MCF 10A (cell line): ENCODE data around the gene RAP1GAP2. TPM values are rescaled to one million over a fixed set of nuclear protein-coding genes. Genes with fewer than 3 reads are reported as not detected.
A peak's percentile ranks its signal among the peaks of the same experiment; 100 is the strongest.

Experiments used
- BruUV-seq: library from RNA; stranded (reverse); fragments of 400-500 nt; replicated peaks from 2 replicates; lab custom pipeline; 2021; lab: Mats Ljungman, UMichigan
- CTCF ChIA-PET: fragments of 300-600 bp; sonication (Branson Sonifier 250); formaldehyde crosslinking; extraction: SDS; loops from one replicate; lab custom pipeline; 2021; ENCODE audit warnings: antibody characterized with exemption, inconsistent platforms; lab: Yijun Ruan, JAX
- POLR2A ChIA-PET: fragments of 300-600, 350-650 bp; sonication (Branson Sonifier 250); formaldehyde crosslinking; extraction: SDS; loops from one replicate; lab custom pipeline; 2020; ENCODE audit warnings: antibody characterized with exemption, inconsistent platforms; lab: Yijun Ruan, JAX
- DNase-seq: peaks from one replicate; pipeline ENCODE4 v3.0.0-alpha.2; 2018; ENCODE audit not compliant: unreplicated experiment
- H3K27ac Mint-ChIP-seq: one replicate; pipeline ENCODE4 v1.8.0; 2022; ENCODE audit warnings: mild to moderate bottlenecking, low read depth, mixed read lengths; ENCODE audit not compliant: unreplicated experiment
- H3K27me3 Mint-ChIP-seq: one replicate; pipeline ENCODE4 v1.8.0; 2022; ENCODE audit warnings: mixed read lengths; ENCODE audit not compliant: insufficient read depth, unreplicated experiment
- H3K36me3 Mint-ChIP-seq: one replicate; pipeline ENCODE4 v1.8.0; 2022; ENCODE audit warnings: mild to moderate bottlenecking, moderate library complexity, mixed read lengths; ENCODE audit not compliant: insufficient read depth, unreplicated experiment
- H3K4me1 Mint-ChIP-seq: one replicate; pipeline ENCODE4 v1.8.0; 2022; ENCODE audit warnings: mixed read lengths; ENCODE audit not compliant: insufficient read depth, unreplicated experiment
- H3K4me3 Mint-ChIP-seq: one replicate; pipeline ENCODE4 v1.8.0; 2022; ENCODE audit warnings: mild to moderate bottlenecking, moderate library complexity, mixed read lengths; ENCODE audit not compliant: unreplicated experiment
- H3K9me3 Mint-ChIP-seq: one replicate; pipeline ENCODE4 v1.8.0; 2022; ENCODE audit warnings: mixed read lengths; ENCODE audit not compliant: unreplicated experiment
- intact Hi-C: fragments of 100-400 bp; cut with micrococcal nuclease; formaldehyde crosslinking; loops from 2 replicates; pipeline ENCODE4 v1.14.1; 2022
- total RNA-seq: library from RNA; stranded (reverse); gene quantifications from 2 replicates; pipeline ENCODE4 v1.2.3, GENCODE V29; 2022
- TF ChIP-seq, protein P1 (sequence below): fragments of 200-600 bp; IDR thresholded peaks from one replicate; pipeline ENCODE4 v1.8.0; 2022; ENCODE audit warnings: antibody characterized with exemption, mild to moderate bottlenecking; ENCODE audit not compliant: unreplicated experiment

Gene RAP1GAP2
- total RNA-seq, 1 experiment from 2014 or later: 40.2 TPM

- POLR2A ChIA-PET: no interaction called here
- H3K36me3 Mint-ChIP-seq: no peaks in the 10 kb centered on the region
- no peak overlapping the region for H3K4me3 Mint-ChIP-seq
- no peaks in the 10 kb centered on the region for H3K27me3 Mint-ChIP-seq
- intact Hi-C loops: no loop called here
- CTCF ChIA-PET: interaction anchor here (0.6 to 5.3 kb wide), 6 partner anchors 13 to 170 kb away, joined by 3 to 101 read pairs (median 4); no protein-coding TSS in a partner anchor
- no peak for DNase-seq
- BruUV-seq: no TSS peak
- no peaks in the 10 kb centered on the region for H3K9me3 Mint-ChIP-seq
- peaks cover 26% of the 10 kb centered on the region for H3K4me1 Mint-ChIP-seq
- peak overlapping the region; percentile 16 for H3K27ac Mint-ChIP-seq
- TF ChIP-seq, protein P1, sequence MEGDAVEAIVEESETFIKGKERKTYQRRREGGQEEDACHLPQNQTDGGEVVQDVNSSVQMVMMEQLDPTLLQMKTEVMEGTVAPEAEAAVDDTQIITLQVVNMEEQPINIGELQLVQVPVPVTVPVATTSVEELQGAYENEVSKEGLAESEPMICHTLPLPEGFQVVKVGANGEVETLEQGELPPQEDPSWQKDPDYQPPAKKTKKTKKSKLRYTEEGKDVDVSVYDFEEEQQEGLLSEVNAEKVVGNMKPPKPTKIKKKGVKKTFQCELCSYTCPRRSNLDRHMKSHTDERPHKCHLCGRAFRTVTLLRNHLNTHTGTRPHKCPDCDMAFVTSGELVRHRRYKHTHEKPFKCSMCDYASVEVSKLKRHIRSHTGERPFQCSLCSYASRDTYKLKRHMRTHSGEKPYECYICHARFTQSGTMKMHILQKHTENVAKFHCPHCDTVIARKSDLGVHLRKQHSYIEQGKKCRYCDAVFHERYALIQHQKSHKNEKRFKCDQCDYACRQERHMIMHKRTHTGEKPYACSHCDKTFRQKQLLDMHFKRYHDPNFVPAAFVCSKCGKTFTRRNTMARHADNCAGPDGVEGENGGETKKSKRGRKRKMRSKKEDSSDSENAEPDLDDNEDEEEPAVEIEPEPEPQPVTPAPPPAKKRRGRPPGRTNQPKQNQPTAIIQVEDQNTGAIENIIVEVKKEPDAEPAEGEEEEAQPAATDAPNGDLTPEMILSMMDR: no peak
These were observed 132.2 kb downstream of the RAP1GAP2 start for GRCh38 chr17:2928294-2928890.

DNA sequence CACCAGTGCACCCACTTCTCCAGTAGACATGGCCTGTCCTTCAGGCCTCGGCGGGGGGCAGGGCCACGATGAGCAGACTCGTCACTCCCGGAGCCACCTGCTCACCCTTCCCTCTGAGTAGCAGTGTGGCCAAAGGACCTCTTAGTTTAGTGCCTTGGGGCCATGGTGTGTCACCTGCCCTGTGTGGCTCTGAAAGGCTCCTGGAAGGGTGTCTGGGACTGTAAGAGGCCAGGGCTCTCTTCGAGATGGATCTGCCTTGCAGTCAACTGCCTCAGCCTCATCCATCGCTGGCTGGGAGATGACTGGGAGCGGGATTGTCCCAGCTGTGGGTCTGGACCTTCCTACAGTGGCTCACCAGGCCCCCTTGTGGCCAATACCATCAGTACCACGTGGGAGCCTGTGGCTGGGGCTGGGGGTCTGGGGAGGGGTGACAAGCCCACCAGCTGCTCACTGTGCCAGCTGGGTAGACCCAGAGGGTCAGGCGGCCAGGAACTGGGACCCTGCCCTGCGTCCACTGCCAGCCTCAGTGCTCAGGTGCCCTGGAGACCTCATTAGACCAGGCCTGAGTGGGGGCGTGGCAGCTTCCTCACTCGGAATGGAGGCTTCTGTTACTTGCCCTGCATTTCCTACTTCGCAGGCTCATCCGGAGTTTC, 133.8 kb downstream of the RAP1GAP2 start:
- Mint-ChIP-seq H3K36me3 (no peaks in the 10 kb centered on the region), H3K4me1 (peaks cover 14% of the 10 kb centered on the region), H3K27me3 (no peaks in the 10 kb centered on the region), H3K9me3 (no peaks in the 10 kb centered on the region), H3K27ac (peak overlapping the region; percentile 28), H3K4me3 (no peak overlapping the region)
- CTCF ChIA-PET: interaction anchor here (0.6 to 5.3 kb wide), 21 partner anchors 11 to 211 kb away, joined by 3 to 101 read pairs (median 4); no protein-coding TSS in a partner anchor
- POLR2A ChIA-PET: interaction anchor here (0.7 to 2.6 kb wide), 2 partner anchors 11 to 81 kb away, joined by 3 to 9 read pairs; no protein-coding TSS in a partner anchor
- intact Hi-C loops: loop anchor here (1.0 kb wide), 2 partner anchors 82 to 97 kb away; no protein-coding TSS in a partner anchor
- TF ChIP-seq, protein P1: peak; percentile 83
- DNase-seq: peak; percentile 60
- no TSS peak for BruUV-seq

DNA sequence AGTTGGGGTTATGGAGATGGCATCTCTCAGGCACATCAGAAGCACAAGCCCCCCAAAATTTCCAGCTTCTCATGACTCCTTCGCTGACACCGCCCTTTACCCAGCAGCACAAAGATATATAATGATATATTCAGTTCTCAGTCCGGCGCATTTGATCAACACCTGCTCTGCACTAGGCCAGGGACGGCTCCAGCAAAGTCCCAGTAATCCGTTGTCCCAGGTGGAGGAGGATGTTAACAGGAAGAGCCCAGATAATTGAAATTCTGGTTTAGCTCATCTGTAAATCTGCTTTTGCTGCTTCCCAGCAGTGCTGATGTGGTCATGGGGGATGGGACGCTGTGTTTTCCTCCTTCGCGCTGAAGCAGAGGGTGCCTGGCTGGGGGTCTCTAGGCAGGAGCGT, 135.6 kb downstream of the RAP1GAP2 start:
- CTCF ChIA-PET: interaction anchor here (1.3 to 5.3 kb wide), 4 partner anchors 30 to 83 kb away, joined by 3 to 101 read pairs (median 8); no protein-coding TSS in a partner anchor
- Mint-ChIP-seq H3K4me3 (no peak overlapping the region), H3K9me3 (no peaks in the 10 kb centered on the region), H3K27ac (no peak overlapping the region), H3K4me1 (peaks cover 2% of the 10 kb centered on the region), H3K36me3 (no peaks in the 10 kb centered on the region), H3K27me3 (no peaks in the 10 kb centered on the region)
- intact Hi-C loops: no loop called here
- POLR2A ChIA-PET: interaction anchor here (1.0 to 2.6 kb wide), 2 partner anchors 24 to 83 kb away, joined by 4 to 9 read pairs; no protein-coding TSS in a partner anchor
- BruUV-seq: no TSS peak
- TF ChIP-seq, protein P1: no peak
- no peak for DNase-seq

DNA sequence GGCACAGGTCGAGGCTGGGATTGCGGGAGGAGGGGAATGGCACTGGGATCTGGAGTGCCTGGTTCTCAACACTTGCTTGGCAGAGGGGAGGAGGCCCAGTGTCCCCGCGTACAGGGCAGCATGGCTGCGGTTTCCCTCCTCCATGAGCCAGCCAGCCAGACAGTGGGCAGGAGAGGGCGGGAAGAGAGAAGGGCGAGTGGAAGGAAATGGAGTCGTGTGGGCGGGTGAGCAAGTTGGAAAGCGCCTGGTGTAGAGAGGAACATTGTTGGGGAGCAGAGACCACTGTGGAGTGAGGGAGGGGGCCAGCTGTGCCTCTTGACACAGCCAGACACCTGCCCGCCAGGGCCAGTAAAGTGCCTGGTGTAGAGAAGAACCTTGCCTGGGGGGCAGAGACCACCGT, 136.7 kb downstream of the RAP1GAP2 start:
- Mint-ChIP-seq H3K27me3 (no peaks in the 10 kb centered on the region), H3K4me3 (no peak overlapping the region), H3K4me1 (peaks cover 7% of the 10 kb centered on the region), H3K27ac (no peak overlapping the region), H3K36me3 (no peaks in the 10 kb centered on the region), H3K9me3 (no peaks in the 10 kb centered on the region)
- no TSS peak for BruUV-seq
- TF ChIP-seq, protein P1: no peak
- intact Hi-C loops: no loop called here
- no peak for DNase-seq
- ChIA-PET POLR2A (no interaction called here), CTCF (no interaction called here)
